CD1c-positive myeloid dendritic cell (primary cell): Measurements from ENCODE around the gene ZGPAT.
"Not testable (repeated sequence)": the region's sequence is repeated elsewhere in the genome, so short reads cannot be mapped to it uniquely, and the experiment has no call there.

ENCODE experiments used
- DNase-seq: peaks from one replicate; pipeline ENCODE4 v3.0.0-alpha.2; 2016; ENCODE audit errors: extremely low spot score

The ZGPAT gene, protein sequence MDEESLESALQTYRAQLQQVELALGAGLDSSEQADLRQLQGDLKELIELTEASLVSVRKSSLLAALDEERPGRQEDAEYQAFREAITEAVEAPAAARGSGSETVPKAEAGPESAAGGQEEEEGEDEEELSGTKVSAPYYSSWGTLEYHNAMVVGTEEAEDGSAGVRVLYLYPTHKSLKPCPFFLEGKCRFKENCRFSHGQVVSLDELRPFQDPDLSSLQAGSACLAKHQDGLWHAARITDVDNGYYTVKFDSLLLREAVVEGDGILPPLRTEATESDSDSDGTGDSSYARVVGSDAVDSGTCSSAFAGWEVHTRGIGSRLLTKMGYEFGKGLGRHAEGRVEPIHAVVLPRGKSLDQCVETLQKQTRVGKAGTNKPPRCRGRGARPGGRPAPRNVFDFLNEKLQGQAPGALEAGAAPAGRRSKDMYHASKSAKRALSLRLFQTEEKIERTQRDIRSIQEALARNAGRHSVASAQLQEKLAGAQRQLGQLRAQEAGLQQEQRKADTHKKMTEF

DNA sequence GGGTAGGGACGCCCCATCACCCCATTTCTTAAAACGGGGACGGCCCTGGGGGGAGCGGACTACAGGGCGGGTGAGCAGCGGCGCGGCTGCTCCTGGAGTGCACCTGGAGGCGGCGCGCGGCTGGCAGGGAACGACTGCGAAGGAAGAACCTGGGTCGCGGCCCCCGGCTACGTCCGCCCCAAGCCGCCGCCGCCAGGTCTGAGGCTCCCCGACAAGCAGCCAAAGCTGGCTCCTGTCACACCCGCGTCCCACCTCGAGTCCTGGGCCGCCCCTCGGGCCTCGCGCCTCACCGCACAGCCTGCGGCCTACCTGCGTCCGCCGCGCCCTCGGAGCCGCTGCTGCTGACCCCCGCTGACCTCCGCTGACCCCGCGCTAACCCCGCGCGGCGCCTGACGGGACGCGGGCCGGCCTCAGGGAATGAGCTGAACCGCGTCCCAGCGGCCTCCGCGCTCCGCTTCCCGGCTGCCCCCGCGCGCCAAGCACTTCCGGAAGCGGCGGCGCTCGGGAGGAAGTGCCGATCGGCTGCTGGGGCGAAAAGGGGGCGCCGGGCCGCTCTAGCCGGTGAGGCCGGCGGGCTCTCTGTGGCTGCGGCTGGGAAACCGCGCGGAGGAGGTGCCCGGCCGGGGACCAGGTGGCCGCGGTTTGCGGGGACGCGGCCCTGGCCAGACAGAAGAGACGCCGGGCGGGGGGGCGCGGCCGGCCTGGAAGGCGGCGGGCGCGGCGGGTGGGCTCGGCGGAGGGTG, at the start of gene ZGPAT, which contains the start of gene ARFRP1:
Gene ZGPAT (plus strand): TSS at position 482 of the 743 bp plus-strand sequence. CDS start 542 bp downstream, outside the sequence.
Gene ARFRP1 (minus strand): TSS at position 419 of the 743 bp plus-strand sequence. CDS start 885 bp downstream, outside the sequence.
- DNase-seq, result peak; percentile 95

DNA sequence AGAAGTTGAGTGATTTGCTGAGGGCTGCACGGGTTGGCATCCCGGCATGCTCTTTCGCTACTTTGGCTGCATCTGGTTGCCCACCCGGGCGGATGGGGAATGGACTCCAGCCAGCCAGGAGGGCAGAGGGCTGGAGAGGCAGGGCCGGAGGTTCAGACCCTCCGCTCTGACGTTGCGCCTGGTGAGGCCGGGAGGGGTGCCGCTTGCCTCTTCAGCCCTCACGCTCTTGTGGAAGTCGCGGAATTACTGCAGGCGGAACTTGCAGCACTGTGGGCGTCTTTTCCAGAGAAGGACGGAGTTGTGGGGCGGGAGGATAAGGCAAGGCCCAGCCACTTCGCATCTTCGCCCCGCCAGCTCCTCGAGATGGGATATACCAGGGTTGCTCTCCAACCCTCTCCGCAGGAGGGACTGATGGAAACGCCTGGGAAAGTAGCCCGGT, 49.1 kb upstream of the ZGPAT start:
- peak; percentile 84 for DNase-seq

- DNase-seq, result no peak
Observed at GRCh38 chr20:63659370-63659769, 48.5 kb upstream of the ZGPAT start.

- not testable (repeated sequence) for DNase-seq
Observed at GRCh38 chr20:63660174-63660573, 47.7 kb upstream of the ZGPAT start.

- DNase-seq, result no peak
Observed at GRCh38 chr20:63660622-63661021, 47.2 kb upstream of the ZGPAT start.

DNA sequence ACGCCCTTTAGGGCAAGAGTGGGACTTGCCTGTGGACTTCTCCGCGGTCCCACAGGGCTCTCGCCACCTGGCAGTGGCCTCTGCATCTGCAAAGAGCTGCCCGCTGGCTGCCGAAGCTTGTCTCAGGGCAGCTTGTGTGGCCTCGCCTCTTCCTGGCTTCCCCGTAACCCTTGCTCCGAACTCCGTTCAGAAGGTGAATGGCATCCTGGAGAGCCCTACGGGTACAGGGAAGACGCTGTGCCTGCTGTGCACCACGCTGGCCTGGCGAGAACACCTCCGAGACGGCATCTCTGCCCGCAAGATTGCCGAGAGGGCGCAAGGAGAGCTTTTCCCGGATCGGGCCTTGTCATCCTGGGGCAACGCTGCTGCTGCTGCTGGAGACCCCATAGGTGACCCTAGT, 46.7 kb upstream of the ZGPAT start:
- no peak for DNase-seq

DNA sequence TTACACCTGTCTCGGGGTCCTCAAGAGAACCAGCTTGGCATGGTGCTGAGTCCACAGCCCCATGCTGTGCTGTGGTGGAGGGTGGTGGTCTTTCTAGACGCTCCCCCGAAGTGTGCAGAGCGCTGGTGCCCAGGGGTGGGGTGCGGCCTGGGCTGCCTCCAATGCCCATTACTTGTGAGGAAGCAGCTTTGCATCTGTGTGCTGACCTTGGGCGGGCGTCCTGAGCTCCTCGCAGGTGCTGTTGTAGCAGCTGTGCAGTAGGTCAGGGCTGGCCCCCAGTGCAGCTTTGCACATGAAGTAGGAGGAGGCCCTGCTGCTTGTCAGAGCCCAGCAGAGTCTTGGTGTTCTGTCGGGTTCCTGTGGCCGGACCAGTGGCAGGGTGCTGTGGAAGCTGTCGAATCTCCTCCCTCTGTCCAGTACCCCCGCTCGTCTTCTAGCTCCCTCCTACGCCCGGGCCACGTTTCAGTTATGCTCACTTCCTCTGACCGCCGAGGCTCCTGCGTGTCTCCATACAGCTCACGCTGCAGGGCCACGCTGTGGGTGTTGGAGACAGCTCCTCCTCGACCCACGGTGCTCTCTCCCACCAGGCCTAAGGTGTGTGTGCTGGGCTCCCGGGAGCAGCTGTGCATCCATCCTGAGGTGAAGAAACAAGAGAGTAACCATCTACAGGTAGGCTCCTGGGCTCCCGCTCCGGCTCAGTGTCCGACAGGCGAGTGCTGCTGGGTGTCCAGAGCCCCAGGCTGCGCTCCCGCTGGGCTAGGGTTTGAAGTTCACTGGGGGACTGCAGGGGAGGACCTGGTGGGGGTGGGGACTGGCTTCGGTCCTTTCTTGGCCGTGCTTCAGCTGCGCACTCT, 45.7 kb upstream of the ZGPAT start:
- no peak for DNase-seq

DNA sequence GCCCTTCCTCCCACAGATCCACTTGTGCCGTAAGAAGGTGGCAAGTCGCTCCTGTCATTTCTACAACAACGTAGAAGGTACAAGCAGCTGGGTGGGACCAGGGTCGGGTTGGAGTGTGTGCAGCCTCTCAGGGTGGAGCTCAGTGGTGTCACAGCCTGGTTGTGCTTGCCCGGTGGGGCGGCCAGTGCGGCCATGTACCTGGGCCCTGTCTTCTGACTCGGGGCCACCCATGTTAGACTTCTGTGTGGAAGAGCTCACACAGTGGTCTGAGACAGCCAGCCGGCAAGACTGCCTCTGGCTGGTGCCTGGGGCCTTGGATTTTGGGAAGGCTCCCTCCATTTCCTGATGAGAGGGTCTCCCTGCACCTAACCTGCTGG, 45.0 kb upstream of the ZGPAT start:
- DNase-seq, result no peak

DNA sequence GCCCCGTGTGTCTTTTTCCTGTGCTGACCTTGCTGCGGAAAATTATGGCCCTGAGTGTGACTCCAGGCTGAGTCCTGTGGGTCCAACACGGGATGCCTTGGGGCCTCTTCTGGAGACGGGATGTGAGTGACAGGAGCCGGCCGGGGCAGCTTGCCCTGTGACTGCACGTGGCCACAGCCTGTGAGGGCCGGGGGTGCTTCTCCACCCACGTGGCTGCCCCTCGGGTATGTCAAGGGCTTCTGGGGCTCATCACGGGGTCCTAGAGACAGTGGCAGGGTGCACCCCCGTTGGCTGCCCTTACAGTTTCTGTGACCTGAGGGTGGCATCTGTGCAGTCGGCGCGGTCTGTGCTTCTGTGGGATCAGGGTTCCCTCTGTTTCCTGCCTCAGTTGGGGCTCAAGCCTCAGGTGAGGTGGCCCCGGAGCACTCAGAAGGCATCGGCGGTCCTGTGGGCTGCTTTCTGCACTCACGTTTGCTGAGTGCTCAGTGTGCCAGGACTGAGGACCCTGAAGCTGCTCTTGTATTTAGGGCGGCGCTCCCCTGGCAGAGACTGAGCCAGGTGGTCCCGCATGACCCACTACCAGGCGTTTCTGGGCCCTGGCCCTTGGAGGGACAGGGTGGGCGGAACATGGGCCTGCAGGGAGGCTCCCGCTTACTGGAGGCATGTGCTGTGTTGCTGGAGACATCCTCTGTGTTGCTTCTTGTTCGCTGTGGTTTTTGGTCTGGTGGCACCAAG, 44.3 kb upstream of the ZGPAT start:
- no peak for DNase-seq

- DNase-seq, result no peak
Observed at GRCh38 chr20:63664143-63664851, 43.5 kb upstream of the ZGPAT start.

DNA sequence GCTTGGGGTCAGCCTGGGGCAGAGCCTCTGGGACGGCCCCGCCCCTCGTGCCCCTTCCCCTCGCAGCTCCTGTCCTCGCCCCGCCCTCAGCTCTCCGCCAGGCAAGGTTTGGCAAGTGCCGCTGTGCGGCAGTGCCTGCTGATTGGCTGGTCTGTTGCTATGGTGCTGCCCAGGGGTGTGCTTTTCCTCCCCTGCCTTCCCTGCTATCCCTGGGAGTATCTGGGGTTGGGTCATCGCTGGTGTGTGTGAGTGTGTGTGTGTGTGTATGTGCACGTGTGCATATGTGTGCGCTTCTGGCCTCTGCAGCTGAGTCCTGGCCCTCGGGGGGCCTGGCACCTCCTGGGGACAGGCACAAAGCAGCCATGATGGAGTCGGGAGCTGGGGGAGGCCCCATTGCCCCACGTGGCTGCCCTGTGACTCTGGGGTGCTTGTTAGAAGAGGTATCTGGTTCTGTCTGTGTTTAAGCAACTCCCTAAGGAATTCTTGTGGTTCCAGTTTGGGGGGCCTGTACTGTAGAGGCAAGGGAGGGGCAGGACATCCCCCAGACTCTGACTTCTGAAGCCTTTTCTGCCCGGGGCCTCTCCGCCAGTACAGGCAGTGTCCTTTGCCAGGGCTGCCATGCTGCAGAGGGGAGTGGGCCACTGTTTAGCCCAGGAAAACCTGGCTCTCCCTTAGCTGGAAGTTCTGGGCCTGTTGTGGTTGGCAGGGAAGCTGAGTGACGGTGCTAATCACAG, 42.8 kb upstream of the ZGPAT start:
- no peak for DNase-seq

- DNase-seq, result no peak
Observed at GRCh38 chr20:63665708-63666107, 42.1 kb upstream of the ZGPAT start.

- DNase-seq, result no peak
Observed at GRCh38 chr20:63667858-63668257, 40.0 kb upstream of the ZGPAT start.

- DNase-seq, result no peak
Observed at GRCh38 chr20:63668351-63668750, 39.5 kb upstream of the ZGPAT start.

- DNase-seq, result not testable (repeated sequence)
Observed at GRCh38 chr20:63671695-63672094, 36.1 kb upstream of the ZGPAT start.

- DNase-seq, result no peak
Observed at GRCh38 chr20:63672666-63673065, 35.2 kb upstream of the ZGPAT start.

DNA sequence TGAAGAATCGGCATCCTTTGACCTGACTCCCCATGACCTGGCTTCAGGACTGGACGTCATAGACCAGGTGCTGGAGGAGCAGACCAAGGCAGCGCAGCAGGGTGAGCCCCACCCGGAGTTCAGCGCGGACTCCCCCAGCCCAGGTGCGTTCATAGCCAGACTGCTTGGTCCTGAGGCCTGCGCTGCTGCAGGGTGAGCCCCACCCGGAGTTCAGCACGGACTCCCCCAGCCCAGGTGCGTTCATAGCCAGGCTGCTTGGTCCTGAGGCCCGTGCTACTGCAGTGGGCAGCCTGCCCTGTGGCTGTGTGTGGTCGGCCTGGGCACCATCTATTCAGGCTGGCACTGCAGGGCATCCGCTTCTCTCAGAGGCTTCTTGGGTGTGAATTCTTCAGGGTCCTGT, 33.9 kb upstream of the ZGPAT start:
- no peak for DNase-seq

- DNase-seq, result no peak
Observed at GRCh38 chr20:63675681-63676368, 32.0 kb upstream of the ZGPAT start.

DNA sequence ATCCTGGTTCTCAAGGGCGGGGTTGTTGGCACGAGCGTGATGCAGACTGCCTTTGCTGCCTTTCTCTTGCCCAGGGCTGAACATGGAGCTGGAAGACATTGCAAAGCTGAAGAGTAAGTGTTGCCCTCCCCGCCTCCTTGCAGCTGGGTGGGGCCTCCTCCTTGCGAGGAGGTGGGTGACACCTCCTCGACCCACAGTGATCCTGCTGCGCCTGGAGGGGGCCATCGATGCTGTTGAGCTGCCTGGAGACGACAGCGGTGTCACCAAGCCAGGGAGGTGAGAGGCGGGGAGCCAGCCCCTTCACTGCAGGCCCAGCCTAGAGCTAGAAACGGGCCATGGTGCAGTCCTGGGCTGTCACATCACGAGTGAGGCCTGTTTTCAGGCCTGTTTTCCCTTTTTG, 29.8 kb upstream of the ZGPAT start:
- DNase-seq, result no peak
